SK-N-SH (cell line): ENCODE measurements around the gene HBQ1. TPM values are rescaled to one million over a fixed set of nuclear protein-coding genes. Genes with fewer than 3 reads are reported as not detected.

ENCODE experiments used
- CTCF ChIA-PET: fragments of 300-600, 350-600 bp; formaldehyde crosslinking; extraction: SDS; loops from one replicate; lab custom pipeline; 2021; lab: Yijun Ruan, JAX
- POLR2A ChIA-PET: fragments of 350-600 bp; sonication (Branson Sonifier 250); formaldehyde crosslinking; extraction: SDS; loops from one replicate; lab custom pipeline; 2020; ENCODE audit warnings: antibody characterized with exemption, inconsistent platforms; lab: Yijun Ruan, JAX
- DNase-seq: peaks from one replicate; pipeline ENCODE4 v3.0.0; 2012
- H2AFZ ChIP-seq: fragments of 200-600 bp; sonication (generic); 2 replicates; pipeline ENCODE4 v1.8.1; 2016; ENCODE audit warnings: antibody characterized with exemption, mild to moderate bottlenecking, low read depth
- H3F3A ChIP-seq: fragments of 200-600 bp; sonication (generic); replicated peaks from 2 replicates; pipeline ENCODE3; 2016; ENCODE audit warnings: antibody characterized with exemption, mild to moderate bottlenecking; ENCODE audit not compliant: insufficient read depth
- H3K27ac ChIP-seq, 2 experiments: fragments of 200-500 bp in 1 of 2; fragments of 200-600 bp in 1 of 2; sonication (Bioruptor generic) in 1 of 2; sonication (generic), shearing (Covaris generic) in 1 of 2; 2 replicates each; pipeline versions ENCODE4 v1.5.1 to v1.6.1; 2014 to 2016; ENCODE audit warnings: low read depth in 2 of 2, inconsistent platforms in 1 of 2, low read length in 1 of 2, mild to moderate bottlenecking in 1 of 2, mixed read lengths in 1 of 2
- H3K27me3 ChIP-seq: fragments of 200-600 bp; sonication (generic), shearing (Covaris generic); 2 replicates; pipeline ENCODE4 v1.6.1; 2016; ENCODE audit warnings: mixed run types; ENCODE audit not compliant: insufficient read depth
- H3K36me3 ChIP-seq, 2 experiments: fragments of 200-500 bp in 1 of 2; fragments of 200-600 bp in 1 of 2; sonication (Bioruptor generic) in 1 of 2; sonication (generic) in 1 of 2; replicated peaks in 1 of 2; 2 replicates each; pipeline versions ENCODE3 to v1.5.1; 2014 to 2016; ENCODE audit warnings: low read length in 1 of 2, mild to moderate bottlenecking in 1 of 2; ENCODE audit not compliant: insufficient read depth in 2 of 2, control insufficient read depth in 1 of 2
- H3K4me1 ChIP-seq, 2 experiments: fragments of 200-500 bp in 1 of 2; fragments of 200-600 bp in 1 of 2; sonication (Bioruptor generic) in 1 of 2; sonication (generic), shearing (Covaris generic) in 1 of 2; 2 replicates each; pipeline versions ENCODE4 v1.5.1 to v1.6.1; 2014 to 2016; ENCODE audit warnings: low read depth in 1 of 2, low read length in 1 of 2, mixed run types in 1 of 2; ENCODE audit not compliant: insufficient read depth in 2 of 2, control insufficient read depth in 1 of 2
- H3K4me2 ChIP-seq: fragments of 200-600 bp; sonication (generic), shearing (Covaris generic); 2 replicates; pipeline ENCODE4 v1.6.1; 2017; ENCODE audit warnings: mixed run types
- H3K4me3 ChIP-seq, 2 experiments: fragments of 200-500 bp in 1 of 2; fragments of 200-600 bp in 1 of 2; sonication (Bioruptor generic) in 1 of 2; sonication (generic), shearing (Covaris generic) in 1 of 2; 2 replicates each; pipeline versions ENCODE4 v1.5.1 to v1.8.1; 2014 to 2016; ENCODE audit warnings: low read depth in 2 of 2, inconsistent platforms in 1 of 2, low read length in 1 of 2, mild to moderate bottlenecking in 1 of 2, mixed read lengths in 1 of 2, moderate library complexity in 1 of 2
- H3K79me2 ChIP-seq: fragments of 200-600 bp; sonication (generic); 2 replicates; pipeline ENCODE4 v1.8.1; 2017; ENCODE audit warnings: mild to moderate bottlenecking; ENCODE audit not compliant: insufficient read depth
- H3K9ac ChIP-seq: fragments of 200-600 bp; sonication (generic); 2 replicates; pipeline ENCODE4 v1.6.1; 2017; ENCODE audit warnings: mixed run types
- H3K9me2 ChIP-seq: fragments of 200-600 bp; sonication (generic); 2 replicates; pipeline ENCODE4 v1.6.1; 2017; ENCODE audit warnings: mixed run types
- H3K9me3 ChIP-seq: fragments of 200-600 bp; sonication (generic); 2 replicates; pipeline ENCODE4 v1.6.1; 2017; ENCODE audit warnings: mixed run types, mild to moderate bottlenecking, moderate library complexity
- H4K20me1 ChIP-seq: fragments of 200-600 bp; sonication (generic); 2 replicates; pipeline ENCODE4 v1.6.1; 2017; ENCODE audit warnings: mild to moderate bottlenecking, mixed run types; ENCODE audit not compliant: insufficient read depth
- CHD2 ChIP-seq: fragments of 150-350 bp; IDR thresholded peaks from 2 replicates; pipeline ENCODE4 v1.6.1; 2018; ENCODE audit warnings: low read length; ENCODE audit not compliant: partially characterized antibody
- EZH2phosphoT487 ChIP-seq: fragments of 200-600 bp; sonication (generic); IDR thresholded peaks from 2 replicates; pipeline ENCODE4 v1.6.1; 2017; ENCODE audit warnings: low read depth, mixed run types, mild to moderate bottlenecking, antibody characterized with exemption, moderate library complexity, borderline replicate concordance
- FOSL2 ChIP-seq: IDR thresholded peaks from 2 replicates; pipeline ENCODE4 v1.4.0; 2012; ENCODE audit warnings: low read depth, mild to moderate bottlenecking, moderate library complexity, borderline replicate concordance
- FOXJ3 ChIP-seq: sonication (generic); formaldehyde crosslinking; IDR thresholded peaks from 2 replicates; pipeline ENCODE4 v1.5.1; 2020; ENCODE audit warnings: mild to moderate bottlenecking, missing genetic modification reagents
- FOXM1 ChIP-seq: IDR thresholded peaks from 2 replicates; pipeline ENCODE4 v1.4.0; 2012; ENCODE audit warnings: low read depth, mild to moderate bottlenecking
- GABPA ChIP-seq: IDR thresholded peaks from 2 replicates; pipeline ENCODE4 v1.4.0; 2012; ENCODE audit warnings: low read depth, mild to moderate bottlenecking
- GATA2 ChIP-seq: sonication (generic); formaldehyde crosslinking; IDR thresholded peaks from 2 replicates; pipeline ENCODE4 v1.5.0; 2020; ENCODE audit warnings: mild to moderate bottlenecking, missing genetic modification reagents
- JUND ChIP-seq: IDR thresholded peaks from 2 replicates; pipeline ENCODE4 v1.4.0; 2012
- MAX ChIP-seq: IDR thresholded peaks from 2 replicates; pipeline ENCODE4 v1.4.0; 2012; ENCODE audit warnings: low read depth
- MEF2A ChIP-seq: IDR thresholded peaks from 2 replicates; pipeline ENCODE4 v1.4.0; 2012; ENCODE audit warnings: low read depth, borderline replicate concordance
- NRF1 ChIP-seq: IDR thresholded peaks from 2 replicates; pipeline ENCODE4 v1.6.1; 2012; ENCODE audit warnings: low read depth, mild to moderate bottlenecking, low read length
- PBX3 ChIP-seq: IDR thresholded peaks from 2 replicates; pipeline ENCODE4; 2012
- POLR2AphosphoS5 ChIP-seq: IDR thresholded peaks from 2 replicates; pipeline ENCODE4 v1.6.1; 2012; ENCODE audit warnings: low read depth, low read length
- RAD21 ChIP-seq: IDR thresholded peaks from 2 replicates; pipeline ENCODE4 v1.6.1; 2012; ENCODE audit warnings: mild to moderate bottlenecking, low read length
- RCOR1 ChIP-seq: fragments of 150-350 bp; IDR thresholded peaks from 2 replicates; pipeline ENCODE4 v1.6.1; 2017; ENCODE audit warnings: antibody characterized with exemption, low read length
- REST ChIP-seq: IDR thresholded peaks from 2 replicates; pipeline ENCODE4 v1.6.1; 2012; ENCODE audit warnings: mild to moderate bottlenecking, low read depth, low read length, moderate library complexity
- RFX5 ChIP-seq: IDR thresholded peaks from 2 replicates; pipeline ENCODE4 v1.6.1; 2012; ENCODE audit warnings: mild to moderate bottlenecking, improper control_type of control experiment, low read length
- RXRA ChIP-seq: IDR thresholded peaks from 2 replicates; pipeline ENCODE4 v1.4.0; 2012; ENCODE audit warnings: low read depth, mild to moderate bottlenecking, borderline replicate concordance
- SIN3A ChIP-seq: IDR thresholded peaks from 2 replicates; pipeline ENCODE4 v1.6.1; 2012; ENCODE audit warnings: low read depth, mild to moderate bottlenecking, low read length, moderate library complexity, borderline replicate concordance
- SMC3 ChIP-seq: IDR thresholded peaks from 2 replicates; pipeline ENCODE4 v1.6.1; 2012; ENCODE audit warnings: low read depth, low read length, improper control_type of control experiment
- TAF1 ChIP-seq: IDR thresholded peaks from 2 replicates; pipeline ENCODE4 v1.6.1; 2012; ENCODE audit warnings: low read depth, mild to moderate bottlenecking, low read length, moderate library complexity, borderline replicate concordance
- TCF12 ChIP-seq: IDR thresholded peaks from 2 replicates; pipeline ENCODE4 v1.4.0; 2012
- TEAD4 ChIP-seq: IDR thresholded peaks from 2 replicates; pipeline ENCODE4 v1.4.0; 2012; ENCODE audit warnings: mild to moderate bottlenecking, borderline replicate concordance; ENCODE audit not compliant: insufficient read depth
- USF1 ChIP-seq: IDR thresholded peaks from 2 replicates; pipeline ENCODE4 v1.4.0; 2012; ENCODE audit warnings: low read depth, borderline replicate concordance
- ZBTB33 ChIP-seq: IDR thresholded peaks from 2 replicates; pipeline ENCODE4 v1.4.0; 2012; ENCODE audit warnings: low read depth, borderline replicate concordance
- WGBS: methylation state at CpG from one replicate; pipeline ENCODE4 v1.1.6; 2017; ENCODE audit warnings: low lambda C conversion rate; 5-methylcytosine and 5-hydroxymethylcytosine counted together
- polyA plus RNA-seq, 3 experiments: library from polyadenylated mRNA; depleted of rRNA; stranded (reverse); fragments of >200 nt; gene quantifications; 2 replicates each; pipeline ENCODE4 v1.2.3, GENCODE V29; 2012

The HBQ1 gene
- polyA plus RNA-seq (2012; rRNA removed), result 2.7 and 5.2 TPM in 2 replicates
- 1.9 and 2.5 TPM in 2 replicates for polyA plus RNA-seq (2012; cell fraction: cytosol; rRNA removed)
- polyA plus RNA-seq (2012; cell fraction: nucleus; rRNA removed), result 3.3 and 8.4 TPM in 2 replicates

GRCh38 chr16:180101-180675 is at the start of gene HBQ1:
Gene HBQ1 (plus strand): TSS chr16:180459. CDS start chr16:180487, 28 bp downstream.
- H3K4me2 ChIP-seq, result peak within 1 kb of the TSS; percentile 91
- H3K36me3 ChIP-seq, result peaks cover 1 to 3% of the 10 kb centered on the region in 2 experiments
- peaks cover 0 to 10% of the 10 kb centered on the region in 2 experiments; a peak in 1 of 4 replicates for H3K4me1 ChIP-seq
- 10% methylated on average over 23 of the region's 59 CpGs for WGBS
- no peak within 1 kb of the TSS for H3K27ac ChIP-seq
- H3K9me3 ChIP-seq, result no peaks in the 10 kb centered on the region
- no peaks in the 10 kb centered on the region for H3K79me2 ChIP-seq
- peak within 1 kb of the TSS; percentile 42 to 56 for H3K4me3 ChIP-seq
- ChIA-PET POLR2A (interaction anchor here (1.0 kb wide), 1 partner anchor 73 kb away, joined by 3 read pairs; no protein-coding TSS in a partner anchor), CTCF (interaction anchor here (0.6 to 7.5 kb wide), 59 partner anchors 9 to 385 kb away, joined by 3 to 120 read pairs (median 4); partner anchors contain the start of genes ARHGDIG, AXIN1, HBM and NPRL3)
- H3F3A ChIP-seq, result peaks cover 4% of the 10 kb centered on the region
- H2AFZ ChIP-seq, result no peak within 1 kb of the TSS
- peak; percentile 97 for DNase-seq
- H3K9ac ChIP-seq, result no peak within 1 kb of the TSS
- H3K9me2 ChIP-seq, result no peaks in the 10 kb centered on the region
- H3K27me3 ChIP-seq, result peaks cover 21% of the 10 kb centered on the region
- H4K20me1 ChIP-seq, result peaks cover 15% of the 10 kb centered on the region
- TF ChIP-seq CHD2, result peak; percentile 30
- TF ChIP-seq PBX3, result no peak
- no peak for TF ChIP-seq ZBTB33
- TF ChIP-seq RXRA, result no peak
- no peak for TF ChIP-seq EZH2phosphoT487
- no peak for TF ChIP-seq GABPA
- TF ChIP-seq FOSL2, result no peak
- no peak for TF ChIP-seq TCF12
- TF ChIP-seq JUND, result no peak
- no peak for TF ChIP-seq GATA2 (CRISPR knock-in tag)
- TF ChIP-seq TAF1, result no peak
- TF ChIP-seq SMC3, result peak; percentile 53
- no peak for TF ChIP-seq SIN3A
- TF ChIP-seq NRF1, result peak; percentile 72
- peak; percentile 45 for TF ChIP-seq RAD21
- no peak for TF ChIP-seq POLR2AphosphoS5
- no peak for TF ChIP-seq TEAD4
- no peak for TF ChIP-seq FOXJ3 (CRISPR knock-in tag)
- TF ChIP-seq RCOR1, result no peak
- TF ChIP-seq REST, result peak; percentile 68; the same call in 1 of the 2 replicates
- TF ChIP-seq USF1, result no peak
- TF ChIP-seq MEF2A, result no peak
- no peak for TF ChIP-seq FOXM1
- TF ChIP-seq RFX5, result no peak
- TF ChIP-seq MAX, result no peak
